Activated CD4-positive, alpha-beta memory T cell treated with anti-CD3 and anti-CD28 coated beads, Interleukin-2, amount 10 ng/mL, durations not matched to agents 7 days and 5 days (primary cell): ENCODE data around the gene RPL32. TPM values are rescaled to one million over a fixed set of nuclear protein-coding genes. Genes with fewer than 3 reads are reported as not detected.
A peak's percentile ranks its signal among the peaks of the same experiment; 100 is the strongest.
"Not testable (repeated sequence)": the region's sequence is repeated elsewhere in the genome, so short reads cannot be mapped to it uniquely, and the experiment has no call there.

Experiments
- CTCF ChIA-PET: fragments of 350-600 bp; sonication (Branson Sonifier 250); formaldehyde crosslinking; loops from one replicate; lab custom pipeline; 2021; ENCODE audit warnings: antibody characterized with exemption, inconsistent platforms; lab: Charles Lee
- POLR2A ChIA-PET: fragments of 350-600 bp; sonication (Branson Sonifier 250); formaldehyde crosslinking; loops from one replicate; lab custom pipeline; 2021; ENCODE audit warnings: antibody characterized with exemption; lab: Charles Lee
- DNase-seq: peaks from one replicate; pipeline ENCODE4 v3.0.0-alpha.2; 2020
- H3K27ac Mint-ChIP-seq: one replicate; pipeline ENCODE4 v1.8.0; 2021; ENCODE audit warnings: mild to moderate bottlenecking, mixed read lengths
- H3K27me3 Mint-ChIP-seq: one replicate; pipeline ENCODE4 v1.8.0; 2021; ENCODE audit warnings: mixed read lengths
- H3K36me3 Mint-ChIP-seq: one replicate; pipeline ENCODE4 v1.8.0; 2021; ENCODE audit warnings: low read depth, mixed read lengths
- H3K4me1 Mint-ChIP-seq: one replicate; pipeline ENCODE4 v1.8.0; 2021; ENCODE audit warnings: mixed read lengths
- H3K4me3 Mint-ChIP-seq: one replicate; pipeline ENCODE4 v1.8.0; 2021; ENCODE audit warnings: mild to moderate bottlenecking, mixed read lengths
- H3K9me3 Mint-ChIP-seq: one replicate; pipeline ENCODE4 v1.8.0; 2021; ENCODE audit warnings: mixed read lengths
- total RNA-seq, 2 experiments: library from RNA; stranded (reverse); gene quantifications; one replicate each; pipeline ENCODE4 v1.2.3, GENCODE V29; 2021

Gene RPL32
- total RNA-seq, 2 experiments from 2014 or later, result 1,634 to 1,730 TPM

- H3K4me3 Mint-ChIP-seq, H3K9me3 Mint-ChIP-seq, H3K27ac Mint-ChIP-seq, DNase-seq, H3K36me3 Mint-ChIP-seq, H3K4me1 Mint-ChIP-seq: not testable (repeated sequence)
- peaks cover 27% of the 10 kb centered on the region for H3K27me3 Mint-ChIP-seq
- ChIA-PET CTCF (interaction anchor here (1.7 kb wide), 1 partner anchor 12 kb away, joined by 7 read pairs; no protein-coding TSS in a partner anchor), POLR2A (interaction anchor here (1.0 kb wide), 1 partner anchor 13 kb away, joined by 3 read pairs; no protein-coding TSS in a partner anchor)
Observed at GRCh38 chr3:12878758-12879157, 37.4 kb upstream of the RPL32 start.

DNA sequence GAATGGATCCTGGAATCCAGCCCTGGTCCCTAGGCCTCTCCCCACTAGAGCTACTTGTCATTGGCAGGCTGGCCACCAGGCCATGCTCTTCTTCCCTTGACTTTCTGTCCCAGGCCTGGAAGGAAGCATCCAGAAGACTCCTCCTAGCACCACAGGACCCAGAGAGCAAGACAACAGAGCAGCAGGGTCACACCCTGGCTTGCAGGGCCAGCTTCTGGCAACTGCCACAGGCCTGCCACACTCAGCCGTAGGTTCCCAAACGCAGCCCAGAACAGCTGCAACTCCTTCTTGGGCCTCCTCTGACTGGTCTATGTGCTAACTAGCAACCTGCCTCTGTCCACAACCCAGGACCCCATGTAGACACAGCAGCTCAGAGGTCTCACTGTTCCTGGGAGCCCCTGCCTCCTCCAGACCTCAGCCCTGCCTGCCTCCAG lies 36.8 kb upstream of the RPL32 start:
- H3K9me3 Mint-ChIP-seq, result no peaks in the 10 kb centered on the region
- no peak for DNase-seq
- peaks cover 30% of the 10 kb centered on the region for H3K27me3 Mint-ChIP-seq
- ChIA-PET POLR2A (interaction anchor here (1.1 kb wide), 1 partner anchor 53 kb away, joined by 3 read pairs; no protein-coding TSS in a partner anchor), CTCF (interaction anchor here (1.7 kb wide), 1 partner anchor 13 kb away, joined by 7 read pairs; no protein-coding TSS in a partner anchor)
- no peaks in the 10 kb centered on the region for H3K4me1 Mint-ChIP-seq
- H3K36me3 Mint-ChIP-seq, result no peaks in the 10 kb centered on the region
- no peak overlapping the region for H3K4me3 Mint-ChIP-seq
- H3K27ac Mint-ChIP-seq, result no peak overlapping the region

DNA sequence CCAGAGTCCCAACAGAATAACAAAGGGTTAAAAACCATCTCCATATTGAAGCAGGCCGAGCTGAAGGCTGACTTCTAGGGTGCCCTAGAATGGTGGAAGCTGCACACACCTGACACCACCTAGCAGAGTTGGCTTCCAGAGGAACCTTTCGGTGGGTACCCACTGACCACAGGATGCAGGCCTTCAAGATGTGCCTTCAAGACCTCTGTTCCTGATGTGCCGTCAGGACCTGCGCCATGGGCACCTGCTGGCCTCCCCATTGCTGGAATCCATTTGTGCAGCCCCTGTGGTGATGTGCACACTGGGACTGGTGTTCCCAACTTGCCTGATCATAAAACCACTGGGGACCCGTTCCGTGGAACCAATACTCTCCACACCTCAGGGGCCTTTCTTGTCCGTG lies 35.7 kb upstream of the RPL32 start:
- peaks cover 30% of the 10 kb centered on the region for H3K27me3 Mint-ChIP-seq
- H3K4me3 Mint-ChIP-seq, result no peak overlapping the region
- POLR2A ChIA-PET, result interaction anchor here (1.1 kb wide), 1 partner anchor 54 kb away, joined by 3 read pairs; no protein-coding TSS in a partner anchor
- CTCF ChIA-PET, result no interaction called here
- H3K9me3 Mint-ChIP-seq, result no peaks in the 10 kb centered on the region
- H3K4me1 Mint-ChIP-seq, result no peaks in the 10 kb centered on the region
- no peaks in the 10 kb centered on the region for H3K36me3 Mint-ChIP-seq
- no peak for DNase-seq
- H3K27ac Mint-ChIP-seq, result no peak overlapping the region

DNA sequence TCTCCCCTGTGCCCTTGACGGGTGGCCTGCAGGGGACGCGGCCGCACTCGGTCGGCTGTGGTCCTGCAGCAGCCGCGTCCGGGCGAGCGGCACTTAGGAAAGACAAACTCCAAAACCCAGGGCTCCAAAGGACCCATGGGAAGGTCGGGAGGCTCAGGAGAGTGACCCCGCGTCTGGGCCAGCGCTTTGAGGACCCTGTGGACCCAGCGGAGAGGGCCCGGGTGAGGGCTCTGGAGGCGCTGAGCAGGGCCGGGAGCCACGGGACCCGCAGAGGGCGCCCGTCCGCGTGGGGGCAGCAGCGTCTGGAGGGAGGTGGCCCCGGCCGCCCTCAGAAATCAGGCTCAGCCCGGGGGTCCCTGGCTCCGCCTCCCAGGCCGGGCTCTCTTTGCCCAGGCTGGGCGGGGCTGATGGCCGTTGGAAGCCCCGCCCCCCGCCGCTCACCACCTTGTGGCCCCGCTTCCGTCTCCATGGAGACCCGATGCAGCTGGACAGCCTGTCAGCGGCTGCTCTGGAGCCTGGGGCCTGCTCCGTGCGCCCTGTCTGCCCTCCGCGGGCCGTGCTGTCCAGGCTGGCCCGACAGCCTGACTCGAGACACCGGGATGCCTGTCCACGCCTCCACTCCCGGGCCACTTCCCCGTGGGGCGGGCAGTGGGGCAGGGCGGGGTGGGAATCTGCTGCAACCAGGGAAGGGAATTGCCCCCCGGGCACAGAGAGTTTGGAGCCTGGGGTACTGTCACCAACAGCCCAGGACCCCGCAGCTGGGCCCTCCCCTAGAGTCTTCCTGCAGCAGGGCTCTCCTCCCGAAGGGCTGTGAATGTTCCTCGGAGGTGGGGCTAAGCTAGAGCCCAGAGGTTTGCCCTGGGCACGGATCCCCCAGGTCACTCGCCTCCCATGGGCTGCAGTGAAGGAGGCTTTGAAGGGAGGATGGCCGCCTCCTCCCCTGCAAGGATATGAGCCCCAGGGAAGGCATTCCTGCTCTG lies 34.8 kb upstream of the RPL32 start:
- DNase-seq, result no peak
- Mint-ChIP-seq H3K4me1 (no peaks in the 10 kb centered on the region), H3K4me3 (no peak overlapping the region), H3K27me3 (peaks cover 27% of the 10 kb centered on the region), H3K27ac (no peak overlapping the region), H3K9me3 (no peaks in the 10 kb centered on the region), H3K36me3 (no peaks in the 10 kb centered on the region)
- CTCF ChIA-PET, result no interaction called here
- POLR2A ChIA-PET, result no interaction called here

DNA sequence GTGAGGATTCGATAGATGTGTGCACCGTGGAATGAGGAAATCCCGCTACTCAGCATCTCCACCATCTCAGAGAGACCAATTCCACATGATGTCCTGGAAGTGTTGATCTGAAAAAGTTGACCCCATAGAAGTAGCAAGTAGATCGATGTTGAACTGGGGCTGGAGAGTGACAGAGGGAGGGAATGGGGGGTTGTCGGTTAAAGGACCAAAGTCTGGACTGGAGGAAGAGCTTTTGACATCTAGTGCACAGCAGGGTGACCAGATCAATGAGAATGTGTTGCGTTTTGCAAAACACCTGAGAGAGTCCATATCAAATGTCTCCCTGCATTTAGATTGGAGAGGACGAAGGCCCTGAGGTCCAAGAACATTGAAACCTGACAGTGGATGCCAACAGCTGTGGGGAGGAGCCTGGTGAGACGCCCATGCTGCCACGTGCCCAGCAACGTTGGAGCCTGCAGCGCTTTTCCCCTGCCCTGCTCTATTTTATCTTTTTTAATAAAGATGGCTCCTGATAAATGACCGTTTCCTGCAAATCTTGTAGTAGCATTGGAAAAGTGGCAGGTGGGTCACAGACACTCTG lies 30.1 kb upstream of the RPL32 start:
- H3K27me3 Mint-ChIP-seq, result peaks cover 39% of the 10 kb centered on the region
- POLR2A ChIA-PET, result no interaction called here
- no peaks in the 10 kb centered on the region for H3K36me3 Mint-ChIP-seq
- H3K27ac Mint-ChIP-seq, result no peak overlapping the region
- CTCF ChIA-PET, result interaction anchor here (1.1 kb wide), 1 partner anchor 30 kb away, joined by 3 read pairs; the partner anchor contains the start of gene RPL32
- H3K4me1 Mint-ChIP-seq, result peaks cover 19% of the 10 kb centered on the region
- no peaks in the 10 kb centered on the region for H3K9me3 Mint-ChIP-seq
- H3K4me3 Mint-ChIP-seq, result no peak overlapping the region
- DNase-seq, result no peak

DNA sequence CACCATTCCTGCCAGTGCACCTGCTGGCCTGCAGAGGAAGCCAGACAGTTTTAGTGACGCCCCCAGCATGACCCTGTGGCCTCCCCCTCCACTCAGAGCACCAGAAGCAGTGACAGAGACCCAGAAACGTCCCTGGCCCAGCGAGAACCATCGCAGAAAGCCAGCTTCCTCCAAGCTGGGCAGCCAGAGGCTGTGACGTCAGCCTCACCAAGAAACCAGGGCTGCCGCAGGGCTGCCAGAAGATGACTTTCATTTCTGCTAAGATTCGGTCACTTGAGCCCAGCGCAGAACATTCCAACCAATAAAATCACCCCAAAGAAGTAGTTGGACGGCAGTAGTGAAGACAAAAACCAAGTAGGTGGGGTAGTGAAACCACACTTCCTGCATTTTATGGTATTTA lies 29.6 kb upstream of the RPL32 start:
- CTCF ChIA-PET, result interaction anchor here (0.6 to 1.4 kb wide), 4 partner anchors 15 to 76 kb away, joined by 3 to 5 read pairs (median 4); partner anchors contain the start of gene RPL32
- POLR2A ChIA-PET, result no interaction called here
- no peak overlapping the region for H3K4me3 Mint-ChIP-seq
- H3K27me3 Mint-ChIP-seq, result peaks cover 39% of the 10 kb centered on the region
- H3K4me1 Mint-ChIP-seq, result peaks cover 19% of the 10 kb centered on the region
- DNase-seq, result peak; percentile 34
- no peaks in the 10 kb centered on the region for H3K9me3 Mint-ChIP-seq
- no peaks in the 10 kb centered on the region for H3K36me3 Mint-ChIP-seq
- no peak overlapping the region for H3K27ac Mint-ChIP-seq

DNA sequence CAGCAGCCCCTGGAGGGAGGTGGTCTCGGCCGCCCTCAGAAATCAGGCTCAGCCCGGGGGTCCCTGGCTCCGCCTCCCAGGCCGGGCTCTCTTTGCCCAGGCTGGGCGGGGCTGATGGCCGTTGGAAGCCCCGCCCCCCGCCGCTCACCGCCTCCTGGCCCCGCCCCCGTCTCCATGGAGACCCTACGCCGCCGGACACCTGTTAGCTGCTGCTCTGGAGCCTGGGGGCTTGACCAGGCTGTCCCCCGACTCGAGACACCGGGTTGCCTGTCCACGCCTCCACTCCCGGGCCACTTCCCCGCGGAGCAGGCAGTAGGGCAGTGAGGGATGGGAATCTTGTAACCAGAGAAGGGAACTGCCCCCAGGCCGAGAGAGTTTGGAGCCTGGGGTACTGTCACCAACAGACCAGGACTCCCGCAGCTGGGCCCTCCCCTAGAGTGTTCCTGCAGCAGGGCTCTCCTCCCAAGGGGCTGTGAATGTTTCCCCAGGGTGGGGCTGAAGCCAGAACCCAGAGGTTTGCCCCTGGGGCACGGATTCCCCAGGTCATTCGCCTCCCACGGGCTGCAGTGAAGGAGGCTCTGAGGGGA lies 27.8 kb upstream of the RPL32 start:
- Mint-ChIP-seq H3K27me3 (peaks cover 32% of the 10 kb centered on the region), H3K4me3 (no peak overlapping the region), H3K27ac (no peak overlapping the region), H3K9me3 (peaks cover 5% of the 10 kb centered on the region), H3K36me3 (no peaks in the 10 kb centered on the region), H3K4me1 (peaks cover 19% of the 10 kb centered on the region)
- ChIA-PET CTCF (interaction anchor here (1.6 to 2.2 kb wide), 2 partner anchors 22 to 59 kb away, joined by 5 to 14 read pairs; no protein-coding TSS in a partner anchor), POLR2A (no interaction called here)
- DNase-seq, result peak; percentile 46

- peak overlapping the region; percentile 61 for H3K4me3 Mint-ChIP-seq
- H3K27me3 Mint-ChIP-seq, result peaks cover 28% of the 10 kb centered on the region
- peaks cover 19% of the 10 kb centered on the region for H3K4me1 Mint-ChIP-seq
- DNase-seq, result peak; percentile 66
- POLR2A ChIA-PET, result interaction anchor here (0.8 kb wide), 1 partner anchor 20 kb away, joined by 3 read pairs; no protein-coding TSS in a partner anchor
- no peak overlapping the region for H3K27ac Mint-ChIP-seq
- CTCF ChIA-PET, result interaction anchor here (0.7 to 2.2 kb wide), 8 partner anchors 13 to 178 kb away, joined by 3 to 14 read pairs (median 4); partner anchors contain the start of gene RPL32
- no peaks in the 10 kb centered on the region for H3K36me3 Mint-ChIP-seq
- peaks cover 5% of the 10 kb centered on the region for H3K9me3 Mint-ChIP-seq
Observed at GRCh38 chr3:12868039-12869034, 27.0 kb upstream of the RPL32 start.

DNA sequence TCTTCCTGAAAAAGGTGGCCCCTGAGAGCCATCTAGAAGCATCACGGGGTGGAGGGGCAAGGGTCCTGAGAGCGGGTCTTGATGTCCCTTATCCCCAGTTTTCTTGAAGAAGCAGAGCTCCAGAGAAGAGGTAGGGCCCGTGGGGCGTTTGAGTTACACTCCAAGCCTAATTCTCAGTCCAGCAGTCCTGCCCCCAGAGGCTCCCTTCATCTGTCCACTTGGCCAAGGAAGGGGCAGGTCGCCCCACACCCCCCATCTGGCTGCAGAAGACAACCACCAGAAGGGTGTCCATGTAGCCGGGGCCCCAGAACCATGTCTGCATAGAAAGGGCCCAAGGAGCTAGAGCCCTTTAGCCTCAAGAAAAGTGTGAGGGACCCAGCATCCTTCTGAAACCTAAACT lies 25.5 kb upstream of the RPL32 start:
- ChIA-PET CTCF (interaction anchor here (0.7 to 1.2 kb wide), 2 partner anchors 11 to 24 kb away, joined by 3 to 4 read pairs; no protein-coding TSS in a partner anchor), POLR2A (no interaction called here)
- Mint-ChIP-seq H3K36me3 (no peaks in the 10 kb centered on the region), H3K27ac (no peak overlapping the region), H3K27me3 (peaks cover 28% of the 10 kb centered on the region), H3K4me1 (peaks cover 19% of the 10 kb centered on the region), H3K4me3 (no peak overlapping the region), H3K9me3 (peaks cover 5% of the 10 kb centered on the region)
- no peak for DNase-seq

- Mint-ChIP-seq H3K4me3 (no peak overlapping the region), H3K9me3 (peaks cover 5% of the 10 kb centered on the region), H3K36me3 (no peaks in the 10 kb centered on the region), H3K4me1 (peaks cover 11% of the 10 kb centered on the region), H3K27me3 (peaks cover 24% of the 10 kb centered on the region), H3K27ac (no peak overlapping the region)
- CTCF ChIA-PET, result interaction anchor here (2.6 kb wide), 1 partner anchor 26 kb away, joined by 6 read pairs; no protein-coding TSS in a partner anchor
- DNase-seq, result no peak
- POLR2A ChIA-PET, result no interaction called here
Observed at GRCh38 chr3:12865271-12865670, 23.9 kb upstream of the RPL32 start.

GRCh38 chr3:12862387-12862786 lies 21.0 kb upstream of the RPL32 start:
- peaks cover 5% of the 10 kb centered on the region for H3K9me3 Mint-ChIP-seq
- ChIA-PET CTCF (no interaction called here), POLR2A (no interaction called here)
- no peak for DNase-seq
- peaks cover 8% of the 10 kb centered on the region for H3K27me3 Mint-ChIP-seq
- H3K27ac Mint-ChIP-seq, result no peak overlapping the region
- no peaks in the 10 kb centered on the region for H3K36me3 Mint-ChIP-seq
- H3K4me3 Mint-ChIP-seq, result no peak overlapping the region
- H3K4me1 Mint-ChIP-seq, result no peaks in the 10 kb centered on the region
